Gastrocnemius medialis (tissue), 4 donors: Measurements from ENCODE around the gene WDFY3.

ENCODE experiments used
- POLR2A ChIP-seq, 2 donors: fragments of 450-650 bp; IDR thresholded peaks; one replicate each; pipeline ENCODE4 v1.6.1; 2017; ENCODE audit warnings: antibody characterized with exemption in 2 of 2, mild to moderate bottlenecking in 2 of 2, moderate library complexity in 2 of 2
- TF ChIP-seq, protein P1 (sequence below), 5 experiments: fragments of 450-650 bp in 3 of 5; fragments of 200-600 bp in 2 of 5; sonication (generic) in 2 of 5; IDR thresholded peaks in 4 of 5; conservative IDR thresholded peaks in 1 of 5; 1 replicate in 4 of 5; 2 replicates in 1 of 5; pipeline ENCODE4 v1.5.1; 2016 to 2019; ENCODE audit warnings: antibody characterized with exemption in 5 of 5, mild to moderate bottlenecking in 3 of 5, moderate library complexity in 3 of 5

DNA sequence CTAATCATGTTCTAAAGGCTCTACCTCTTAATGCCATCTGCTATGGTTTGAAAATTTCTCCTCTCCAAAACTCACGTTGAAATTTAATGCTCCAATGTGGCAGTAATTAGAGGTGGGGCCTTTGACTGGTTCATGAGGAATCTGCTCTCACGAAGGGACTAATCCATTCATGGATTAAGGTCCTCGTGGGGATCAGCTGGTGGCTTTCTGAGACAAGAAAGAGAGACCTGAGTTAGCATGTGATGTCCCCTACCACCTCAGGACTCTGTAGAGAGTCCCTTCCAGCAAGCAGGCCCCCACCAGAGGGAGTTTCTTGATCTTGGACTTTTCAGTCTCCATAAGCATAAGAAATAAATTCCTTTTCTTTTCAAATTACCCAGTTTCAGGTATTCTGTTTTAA lies 65.3 kb downstream of the WDFY3 start:
- TF ChIP-seq, protein P1, sequence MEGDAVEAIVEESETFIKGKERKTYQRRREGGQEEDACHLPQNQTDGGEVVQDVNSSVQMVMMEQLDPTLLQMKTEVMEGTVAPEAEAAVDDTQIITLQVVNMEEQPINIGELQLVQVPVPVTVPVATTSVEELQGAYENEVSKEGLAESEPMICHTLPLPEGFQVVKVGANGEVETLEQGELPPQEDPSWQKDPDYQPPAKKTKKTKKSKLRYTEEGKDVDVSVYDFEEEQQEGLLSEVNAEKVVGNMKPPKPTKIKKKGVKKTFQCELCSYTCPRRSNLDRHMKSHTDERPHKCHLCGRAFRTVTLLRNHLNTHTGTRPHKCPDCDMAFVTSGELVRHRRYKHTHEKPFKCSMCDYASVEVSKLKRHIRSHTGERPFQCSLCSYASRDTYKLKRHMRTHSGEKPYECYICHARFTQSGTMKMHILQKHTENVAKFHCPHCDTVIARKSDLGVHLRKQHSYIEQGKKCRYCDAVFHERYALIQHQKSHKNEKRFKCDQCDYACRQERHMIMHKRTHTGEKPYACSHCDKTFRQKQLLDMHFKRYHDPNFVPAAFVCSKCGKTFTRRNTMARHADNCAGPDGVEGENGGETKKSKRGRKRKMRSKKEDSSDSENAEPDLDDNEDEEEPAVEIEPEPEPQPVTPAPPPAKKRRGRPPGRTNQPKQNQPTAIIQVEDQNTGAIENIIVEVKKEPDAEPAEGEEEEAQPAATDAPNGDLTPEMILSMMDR (IDR thresholded peaks at IDR 0.05 in 4 of 5, conservative IDR thresholded peaks at IDR 0.05 in 1 of 5), result no peak
- TF ChIP-seq POLR2A (IDR thresholded peaks at IDR 0.05), result no peak
